ENCODE results near the gene ARID3A. TPM values are rescaled to one million over a fixed set of nuclear protein-coding genes. Genes with fewer than 3 reads are reported as not detected.
A peak's percentile ranks its signal among the peaks of the same experiment; 100 is the strongest.

The ARID3A gene
- total and polyA plus RNA-seq, 2 of the 4 experiments (the other 2 are of a cell fraction), result 16.0 to 23.1 TPM

- TF ChIP-seq ELK1 (IDR thresholded peaks at IDR 0.05; ENCODE audit: borderline replicate concordance, low read depth, low read length), result no peak
- no peak for TF ChIP-seq MXI1 (IDR thresholded peaks at IDR 0.05; ENCODE audit: borderline replicate concordance, low read depth, low read length)
- no peak for TF ChIP-seq CHD1 (IDR thresholded peaks at IDR 0.05; ENCODE audit: low read depth, low read length)
Measured at GRCh38 chr19:966485-967088, 40.8 kb downstream of the ARID3A start (continued).

DNA sequence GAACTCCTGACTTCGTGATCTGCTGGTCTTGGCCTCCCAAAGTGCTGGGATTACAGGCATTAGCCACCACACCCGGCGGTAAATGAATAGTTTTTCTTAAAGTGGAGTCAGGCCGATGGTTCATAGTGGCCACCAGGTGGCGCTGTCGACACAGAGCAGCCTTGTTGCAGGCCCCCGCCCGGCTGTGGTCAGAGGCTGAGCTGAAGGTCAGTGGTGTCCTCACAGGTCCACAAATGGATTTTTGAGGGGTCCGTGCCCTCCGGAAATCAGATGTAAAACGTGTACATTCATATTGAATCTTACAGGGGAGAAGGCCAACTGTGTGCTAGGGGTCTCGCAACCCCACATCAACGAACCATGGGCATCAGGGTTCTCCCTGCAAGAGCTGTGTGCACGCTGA, 44.9 kb downstream of the ARID3A start:
- H3K4me2 ChIP-seq (ENCODE audit: low read depth, low read length), result no peak overlapping the region
- no peak overlapping the region for H2BK5ac ChIP-seq (ENCODE audit: low read depth, low read length, poor library complexity, severe bottlenecking)
- in situ Hi-C loops (cut with MboI; ENCODE audit: low sequenced_read_pairs), result no loop called here
- 92% methylated on average over 7 of the region's 14 CpGs; no CpG with 5 or more reads in 1 of the 2 experiments for whole genome bisulfite sequencing, 2 experiments (ENCODE audit: extremely low coverage in 2 of 2, insufficient read length in 1 of 2)
- H4K91ac ChIP-seq (ENCODE audit: insufficient read depth, low read depth, low read length), result no peak overlapping the region
- DNase-seq (no peak), ATAC-seq (ENCODE audit: low read depth) (no peak)
- H3K14ac ChIP-seq (replicated peaks; ENCODE audit: low read depth, low read length), result no peak overlapping the region
- BruUV-seq (replicated peaks), result no TSS peak
- dilution Hi-C loops (cut with HindIII; ENCODE audit: low sequenced_read_pairs, unreplicated experiment), result no loop called here
- no peak overlapping the region for H2BK20ac ChIP-seq (ENCODE audit: low read depth, low read length)
- no peaks in the 10 kb centered on the region for H3K27me3 ChIP-seq (ENCODE audit: control insufficient read depth, insufficient read depth, low read length)
- no peak overlapping the region for H3K9ac ChIP-seq (ENCODE audit: low read depth, low read length)
- no peak overlapping the region for H4K5ac ChIP-seq (ENCODE audit: low read depth, low read length)
- no peaks in the 10 kb centered on the region for H3K9me1 ChIP-seq (ENCODE audit: insufficient read depth, low read length)
- H3K18ac ChIP-seq (ENCODE audit: low read depth, low read length), result no peak overlapping the region
- intact Hi-C loops (cut with micrococcal nuclease), result no loop called here
- H4K20me1 ChIP-seq (ENCODE audit: insufficient read depth, low read length), result peaks cover 3% of the 10 kb centered on the region; the same call in 1 of the 2 replicates
- no peak overlapping the region for H2BK120ac ChIP-seq (ENCODE audit: low read depth, low read length)
- no peak overlapping the region for H3K4me3 ChIP-seq (ENCODE audit: insufficient read depth, low read depth, low read length)
- H3K27ac ChIP-seq (ENCODE audit: insufficient read depth, low read length), result no peak overlapping the region
- POLR2A ChIA-PET (ENCODE audit: unreplicated experiment), result interaction anchor here (0.6 kb wide), 1 partner anchor 9 kb away, joined by 9 read pairs; no protein-coding TSS in a partner anchor
- H3K9me3 ChIP-seq (ENCODE audit: control insufficient read depth, insufficient read depth, low read length), result peaks cover 5% of the 10 kb centered on the region
- no peak for TF ChIP-seq CHD1 (IDR thresholded peaks at IDR 0.05; ENCODE audit: low read depth, low read length)
- TF ChIP-seq CTCF (conservative IDR thresholded peaks at IDR 0.05; ENCODE audit: low read depth, low read length), result peak; percentile 45
- 0 out of 2 replicates have a peak, but pooled peaks have one; percentile 21 for TF ChIP-seq SMC3 (IDR thresholded peaks at IDR 0.05; ENCODE audit: low read depth, low read length)
- no peak overlapping the region for H2AFZ ChIP-seq (replicated peaks; ENCODE audit: low read length, poor library complexity)
- H3K4me1 ChIP-seq (ENCODE audit: control insufficient read depth, insufficient read depth, low read length), result no peaks in the 10 kb centered on the region
- no peak overlapping the region for H2AK9ac ChIP-seq (replicated peaks; ENCODE audit: low read depth, low read length, poor library complexity)
- no peak overlapping the region for H2BK15ac ChIP-seq (ENCODE audit: low read depth, low read length)
- no peak overlapping the region for H3K23ac ChIP-seq (ENCODE audit: low read depth, low read length)
- H3K79me1 ChIP-seq (ENCODE audit: low read depth in 1 of 2, low read length in 2 of 2), result peaks cover 20 to 36% of the 10 kb centered on the region in 2 experiments
- H3K56ac ChIP-seq (ENCODE audit: extremely low read depth, insufficient read depth, low read length), result no peak overlapping the region
- no peak overlapping the region for H2AK5ac ChIP-seq (ENCODE audit: low read depth, low read length)
- H3K4ac ChIP-seq (ENCODE audit: low read depth, low read length), result no peak overlapping the region
- CTCF ChIA-PET, result interaction anchor here (1.2 kb wide), 1 partner anchor 9 kb away, joined by 3 read pairs; no protein-coding TSS in a partner anchor
- no peak overlapping the region for H4K8ac ChIP-seq (ENCODE audit: low read depth in 2 of 2, low read length in 2 of 2)
- H3K36me3 ChIP-seq (ENCODE audit: control insufficient read depth, insufficient read depth, low read length), result peaks cover 54% of the 10 kb centered on the region

Data from IMR-90 (cell line).